SHP77 (cell line): Measurements from ENCODE around the gene PDCL2.
"Not testable (repeated sequence)": the region's sequence is repeated elsewhere in the genome, so short reads cannot be mapped to it uniquely, and the experiment has no call there.

Experiments
- DNase-seq, 2 experiments: peaks; one replicate each; lab custom pipeline; 2025; lab: John Stamatoyannopoulos, UW

PDCL2 gene, protein sequence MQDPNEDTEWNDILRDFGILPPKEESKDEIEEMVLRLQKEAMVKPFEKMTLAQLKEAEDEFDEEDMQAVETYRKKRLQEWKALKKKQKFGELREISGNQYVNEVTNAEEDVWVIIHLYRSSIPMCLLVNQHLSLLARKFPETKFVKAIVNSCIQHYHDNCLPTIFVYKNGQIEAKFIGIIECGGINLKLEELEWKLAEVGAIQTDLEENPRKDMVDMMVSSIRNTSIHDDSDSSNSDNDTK

DNA sequence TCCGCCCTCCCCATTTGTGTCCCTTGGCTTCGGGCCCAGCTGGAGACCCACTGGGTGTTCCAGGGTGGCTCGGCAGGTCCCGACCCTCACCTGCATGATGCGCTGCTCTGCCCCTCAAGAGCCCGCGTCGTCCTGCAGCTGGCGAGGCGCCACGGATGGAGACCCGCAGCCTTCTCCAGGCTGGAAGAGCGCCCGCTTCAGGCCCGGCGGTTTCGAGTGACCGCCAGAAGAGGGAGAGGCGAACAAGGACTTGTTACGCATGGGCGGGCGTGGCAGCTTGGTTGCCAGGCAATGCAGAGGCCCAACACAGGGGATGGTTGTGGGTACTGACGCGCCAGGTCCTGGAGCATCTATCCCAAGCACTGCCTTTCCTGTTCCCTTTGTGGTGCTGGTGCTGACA is at the start of gene PDCL2:
Gene PDCL2 (minus strand): TSS at position 232 of the 400 bp plus-strand sequence. CDS start 136 bp downstream, at position 96.
- no peak for DNase-seq

DNA sequence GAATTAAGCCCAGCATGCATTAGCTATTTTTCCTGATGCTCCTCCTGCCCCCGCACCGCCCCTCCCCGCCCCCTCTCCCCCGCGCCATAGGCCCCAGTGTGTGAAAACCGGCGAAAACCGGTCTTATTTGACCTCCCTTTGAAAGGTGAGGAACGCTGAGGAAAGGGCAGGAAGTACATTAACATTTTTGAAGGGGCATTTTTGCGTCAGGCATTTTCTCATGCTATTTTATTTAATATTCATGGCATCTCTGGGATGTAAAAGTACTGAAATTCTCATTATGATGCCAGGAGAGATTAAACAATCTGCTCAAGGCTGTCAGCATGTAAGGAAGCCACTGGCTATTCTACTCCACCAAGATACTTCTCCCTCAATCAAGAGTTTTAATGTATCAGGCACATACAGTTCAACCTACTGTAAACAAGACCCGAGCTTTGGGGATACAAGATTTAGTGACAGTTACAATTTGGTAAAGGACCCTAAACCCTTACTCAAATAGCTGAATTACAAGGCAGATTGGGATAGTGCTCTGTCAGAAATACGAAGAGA is 45.3 kb upstream of the PDCL2 start:
- DNase-seq: no peak

DNA sequence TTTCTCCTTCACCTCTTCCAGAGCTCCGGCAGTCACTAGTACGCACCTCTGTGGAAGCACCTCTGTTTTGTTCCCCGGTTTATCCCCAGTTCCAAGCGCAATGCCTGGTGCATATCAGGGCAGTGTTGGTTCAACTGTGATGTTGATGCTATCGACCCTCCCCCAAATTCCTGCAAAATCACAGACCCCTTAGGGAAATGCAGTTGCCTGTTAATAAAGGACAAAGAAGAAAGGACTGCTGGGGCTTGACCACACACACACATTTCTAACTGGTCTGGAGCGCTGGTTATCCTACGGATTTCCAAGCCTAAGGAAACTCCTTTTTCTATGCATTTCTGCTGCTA is 44.6 kb upstream of the PDCL2 start:
- no peak for DNase-seq

DNA sequence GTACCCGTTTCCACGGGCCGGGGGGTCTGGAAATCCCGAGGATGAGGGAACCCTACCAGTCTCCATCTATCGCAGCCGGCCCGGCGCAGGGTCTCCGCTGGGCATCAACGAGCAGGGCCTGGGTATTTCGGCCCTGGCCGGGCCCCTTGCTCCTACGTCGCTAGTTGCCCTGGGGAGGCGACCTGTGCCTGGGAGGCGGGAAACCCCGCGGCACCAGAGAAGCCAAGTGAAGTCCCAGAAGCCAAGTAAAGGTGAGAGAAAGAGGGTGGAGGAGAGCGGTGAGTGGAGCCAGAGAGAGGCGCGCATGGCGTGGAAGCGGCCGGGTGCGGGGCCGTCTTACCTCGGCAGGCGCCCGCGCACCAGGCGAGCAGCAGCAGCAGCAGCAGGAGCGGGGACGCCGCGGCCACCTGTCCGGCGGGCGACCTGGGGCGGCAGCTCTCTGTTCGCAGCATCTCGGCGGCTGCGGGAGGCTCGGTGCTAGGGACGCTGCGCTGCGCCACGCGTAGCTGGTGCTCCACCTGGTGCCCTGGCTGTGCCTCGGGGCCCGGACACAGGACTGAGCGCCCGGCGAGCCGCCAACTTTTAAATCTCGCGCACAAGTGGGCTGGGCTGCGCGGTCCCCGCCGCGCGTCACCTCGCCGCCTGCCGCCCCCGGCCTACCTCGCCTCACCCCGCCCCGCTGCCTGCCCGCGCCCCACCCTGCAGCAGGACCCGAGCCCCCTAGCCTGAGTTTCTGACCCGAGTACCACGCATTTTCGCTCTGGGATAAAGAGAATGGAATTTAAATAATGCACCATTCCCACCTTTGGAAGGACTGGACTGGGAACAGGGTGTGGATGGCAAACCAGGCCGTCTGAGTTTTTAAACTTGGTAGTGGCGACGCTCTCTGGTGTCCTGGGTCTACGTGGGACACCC is 44.0 kb upstream of the PDCL2 start, which contains the start of gene NMU:
Gene NMU (minus strand): TSS at position 558 of the 915 bp plus-strand sequence. CDS start 106 bp downstream, at position 452.
- DNase-seq: peak; percentile 79 to 84

DNA sequence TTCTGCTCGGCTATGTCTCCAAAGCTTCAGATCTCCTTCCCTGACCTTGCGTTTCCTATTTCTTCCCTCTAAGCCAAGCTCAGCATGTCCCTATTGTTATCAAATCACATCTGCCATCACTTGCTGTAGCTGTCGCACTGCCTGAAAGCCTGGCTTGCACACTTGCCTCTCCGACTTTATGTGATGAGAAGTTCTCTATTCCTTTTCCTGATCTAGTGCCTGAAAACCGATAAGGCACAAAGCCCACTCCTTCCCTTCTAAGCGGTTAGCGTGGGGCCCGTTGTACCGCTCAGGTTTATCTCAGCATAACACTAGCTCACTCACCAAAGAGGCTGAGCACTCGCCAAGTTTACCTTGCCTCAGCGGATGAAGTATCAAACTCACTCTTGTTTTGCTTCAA is 43.2 kb upstream of the PDCL2 start:
- no peak for DNase-seq

DNA sequence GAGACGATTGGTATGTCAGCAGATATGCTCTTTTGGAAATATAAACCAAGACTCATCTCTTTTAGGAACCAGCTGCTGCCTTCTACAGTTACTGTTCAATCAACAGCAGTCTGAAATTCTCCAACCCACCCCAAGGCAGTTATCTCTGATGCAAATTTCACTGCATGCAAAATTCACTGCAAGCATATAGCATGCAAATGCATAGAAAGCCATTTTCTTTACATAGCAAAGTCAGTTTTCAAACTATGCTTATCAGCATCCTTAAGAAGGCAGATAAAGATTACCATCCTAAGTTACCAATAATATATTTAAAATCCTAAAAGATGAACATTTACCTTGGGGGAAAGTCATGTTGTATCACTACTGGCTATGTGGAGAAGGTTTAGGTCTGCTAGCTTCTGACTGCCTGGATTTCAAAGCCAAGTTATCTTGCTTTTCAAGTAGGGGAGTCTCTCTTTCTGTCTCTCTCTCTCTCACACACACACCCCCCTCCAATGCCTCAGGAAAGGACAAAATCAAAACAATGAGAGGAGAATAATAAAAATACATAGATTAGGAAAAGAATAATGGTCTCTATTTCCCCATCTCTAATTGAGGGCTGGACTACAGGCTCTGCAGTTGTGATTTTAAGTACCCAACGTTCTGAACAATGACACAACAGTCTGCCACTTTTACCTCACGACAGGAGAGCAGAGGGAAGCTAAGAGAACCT is 42.5 kb upstream of the PDCL2 start:
- no peak for DNase-seq

DNA sequence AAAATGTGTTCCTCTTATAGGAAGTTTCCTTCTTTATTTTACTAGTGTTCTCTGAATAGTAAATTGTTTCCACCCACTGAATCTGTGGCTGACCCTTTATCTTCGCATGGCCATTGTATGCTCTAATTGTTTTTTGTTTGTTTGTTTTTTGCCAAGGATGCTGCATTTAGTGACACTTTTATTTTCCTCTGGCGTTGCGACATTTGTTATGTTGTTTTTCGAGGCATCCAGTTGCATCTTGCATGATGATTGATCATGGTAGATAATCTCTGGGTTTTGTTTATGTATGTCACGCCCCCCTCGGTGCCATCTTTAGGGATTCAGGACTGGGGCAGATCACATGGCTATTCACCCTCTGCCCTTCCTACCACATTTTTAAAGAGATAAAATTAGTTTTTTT is 41.9 kb upstream of the PDCL2 start:
- DNase-seq: no peak

DNA sequence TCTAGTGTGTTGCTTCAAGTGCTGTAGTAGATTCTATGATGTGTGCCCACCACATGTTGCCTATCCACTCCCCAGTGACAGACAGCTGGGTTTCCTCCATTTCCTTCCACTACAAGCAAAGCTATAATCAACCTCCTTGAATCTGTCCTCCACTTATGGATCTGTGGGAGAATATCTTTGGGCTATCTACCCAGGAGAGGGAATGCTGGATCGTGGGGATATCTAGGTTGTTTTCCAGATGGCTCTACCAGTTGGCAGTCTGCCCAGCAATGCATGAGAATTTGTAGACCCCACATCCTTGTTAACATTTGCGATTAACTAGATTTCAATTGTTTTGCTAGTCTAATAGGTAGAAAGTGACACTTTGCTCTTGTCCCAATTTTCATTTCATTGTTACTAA is 33.8 kb upstream of the PDCL2 start:
- no peak for DNase-seq

DNA sequence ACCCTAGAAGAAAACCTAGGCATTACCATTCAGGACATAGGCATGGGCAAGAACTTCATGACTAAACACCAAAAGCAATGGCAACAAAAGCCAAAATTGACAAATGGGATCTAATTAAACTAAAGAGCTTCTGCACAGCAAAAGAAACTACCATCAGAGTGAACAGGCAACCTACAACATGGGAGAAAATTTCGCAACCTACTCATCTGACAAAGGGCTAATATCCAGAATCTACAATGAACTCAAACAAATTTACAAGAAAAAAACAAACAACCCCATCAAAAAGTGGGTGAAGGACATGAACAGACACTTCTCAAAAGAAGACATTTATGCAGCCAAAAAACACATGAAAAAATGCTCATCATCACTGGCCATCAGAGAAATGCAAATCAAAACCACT is 32.0 kb upstream of the PDCL2 start:
- not testable (repeated sequence) for DNase-seq

DNA sequence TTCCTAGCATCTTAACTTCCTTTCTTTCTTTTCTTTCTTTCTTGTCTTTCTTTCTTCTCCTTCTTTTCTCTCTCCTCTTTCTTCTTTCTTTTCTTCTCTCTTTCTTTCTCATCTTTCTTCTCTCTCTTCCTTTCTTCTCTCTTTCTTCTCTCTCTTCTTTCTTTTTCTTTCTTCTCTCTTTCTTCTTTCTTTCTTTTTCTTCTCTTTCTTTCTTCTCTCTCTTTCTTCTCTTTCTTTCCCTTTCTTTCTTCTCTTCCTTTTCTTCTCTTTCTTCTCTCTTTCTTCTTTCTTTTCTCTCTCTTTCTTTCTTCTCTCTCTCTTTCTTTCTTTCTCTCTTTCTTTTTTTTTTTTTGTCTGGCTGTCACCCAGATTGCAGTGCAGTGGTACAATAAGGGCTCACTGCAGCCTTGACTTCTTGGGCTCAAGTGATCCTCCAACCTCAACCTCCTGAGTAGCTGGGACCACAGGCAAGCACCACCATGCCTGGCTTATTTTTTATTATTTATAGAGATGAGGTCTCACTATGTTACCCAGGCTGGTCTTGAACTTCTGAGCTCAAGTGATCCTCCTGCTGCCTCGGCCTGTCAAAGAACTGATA is 26.6 kb upstream of the PDCL2 start:
- DNase-seq: no peak

DNA sequence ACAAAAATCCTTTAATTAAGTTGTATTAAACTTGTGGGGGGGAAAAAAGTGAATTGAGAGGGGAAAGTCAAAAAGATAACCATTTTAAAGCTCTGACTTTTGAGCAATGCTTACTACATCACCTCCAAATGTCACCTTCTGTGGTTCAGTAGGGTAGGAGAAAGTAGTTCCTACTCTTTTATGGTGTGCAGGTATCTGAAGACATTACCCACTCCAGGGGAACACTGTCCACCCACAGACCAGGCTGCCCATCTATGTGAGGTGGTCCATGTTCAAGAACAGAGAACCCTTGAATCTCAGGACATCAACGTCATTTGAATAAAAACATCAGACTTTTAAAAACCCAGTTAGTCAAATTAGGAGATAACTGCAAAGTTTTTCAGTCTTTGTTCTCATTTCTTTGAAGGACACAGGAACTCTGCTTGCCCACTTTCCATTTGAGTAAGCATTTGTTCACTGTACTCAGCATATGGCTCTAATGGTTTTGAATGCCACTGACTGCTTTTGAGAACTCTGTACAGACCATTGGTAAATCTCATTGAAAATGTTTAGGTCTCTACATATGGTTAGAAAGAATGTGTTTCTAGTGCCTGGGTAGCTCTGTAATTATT is 25.6 kb upstream of the PDCL2 start:
- DNase-seq: no peak

DNA sequence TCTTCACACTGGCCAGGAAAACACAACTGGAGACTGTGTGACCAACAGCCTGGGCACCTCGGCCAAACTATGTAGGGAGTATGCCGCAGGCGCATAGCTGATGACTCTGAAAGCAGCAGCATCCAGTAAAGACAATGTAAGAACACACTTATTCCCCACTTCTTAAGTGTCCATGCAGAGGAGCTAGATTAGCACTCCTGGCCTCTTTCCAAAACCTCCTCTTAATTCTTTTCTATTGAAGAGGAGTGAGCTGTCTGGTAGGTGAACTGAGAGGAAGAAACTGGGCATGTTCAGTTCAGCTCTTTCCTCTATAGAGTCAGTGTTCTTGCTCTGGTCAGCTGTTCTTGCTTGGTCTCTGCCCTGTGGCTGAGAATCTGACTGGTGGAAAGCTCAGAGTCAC is 23.0 kb upstream of the PDCL2 start:
- no peak for DNase-seq

DNA sequence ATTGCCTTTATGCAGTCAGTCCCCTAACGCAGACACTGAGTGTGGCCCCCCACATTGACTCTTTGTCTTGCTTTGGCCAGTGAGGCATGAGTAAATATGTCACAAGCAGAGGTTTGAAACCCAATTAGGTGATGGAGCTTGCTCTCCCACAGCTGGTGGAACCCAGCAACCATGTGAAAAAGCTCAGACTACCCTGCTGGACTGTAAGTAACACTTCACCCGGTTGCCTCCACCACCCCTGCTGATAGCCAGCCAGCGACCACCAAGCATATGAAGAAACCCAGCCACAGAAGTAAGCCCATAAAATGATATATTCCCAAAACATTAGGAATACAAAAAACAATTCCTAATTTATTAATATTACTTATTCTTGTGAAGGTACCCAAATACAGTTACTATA is 21.6 kb upstream of the PDCL2 start:
- DNase-seq: no peak

DNA sequence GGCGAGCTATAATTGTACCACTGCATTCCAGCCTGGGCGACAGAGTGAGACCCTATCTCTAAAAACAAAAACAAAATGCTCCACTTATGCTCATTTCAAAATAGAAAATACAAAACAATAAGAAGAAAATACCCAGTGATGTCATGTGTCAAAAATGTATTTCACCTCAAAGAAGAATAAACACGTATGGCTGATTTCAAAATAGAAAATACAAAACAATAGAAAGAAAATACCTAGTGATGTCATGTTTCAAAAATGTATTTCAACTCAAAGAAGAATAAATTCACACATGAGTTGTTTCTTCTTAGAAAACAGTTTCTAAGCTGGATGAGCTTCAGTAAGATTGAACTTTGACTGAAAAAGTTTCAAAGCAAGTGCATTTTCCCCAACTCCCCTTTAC is 20.3 kb upstream of the PDCL2 start:
- DNase-seq: no peak

DNA sequence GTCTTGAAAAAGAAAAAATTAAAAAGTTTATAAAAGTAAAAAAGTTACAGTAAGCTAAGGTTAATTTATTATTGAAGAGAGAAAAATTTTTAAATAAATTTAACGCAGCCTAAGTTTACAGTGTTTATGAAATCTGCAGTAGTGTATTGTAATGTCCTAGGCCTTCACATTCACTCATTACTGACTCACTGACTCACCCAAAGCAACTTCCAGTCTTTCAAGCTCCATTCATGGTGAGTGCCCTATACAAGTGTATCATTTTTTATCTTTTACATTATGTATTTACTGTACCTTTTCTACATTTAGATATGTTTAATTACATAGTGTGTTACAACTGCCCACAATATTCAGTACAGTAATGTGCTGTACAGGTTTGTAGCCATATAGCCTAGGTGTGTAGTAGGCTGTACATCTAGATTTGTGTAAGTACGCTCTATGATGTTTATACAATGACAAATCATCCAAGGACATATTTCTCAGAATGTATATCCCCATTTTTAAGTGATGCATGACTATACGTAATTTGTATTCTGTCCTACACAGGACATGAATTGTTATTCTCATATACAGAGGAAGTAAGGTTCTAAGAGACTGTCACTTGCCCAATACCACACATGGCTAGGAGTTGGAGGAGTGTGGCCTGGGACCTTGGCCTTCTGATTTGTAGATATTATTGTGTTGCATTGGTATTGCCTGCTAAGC is 19.5 kb upstream of the PDCL2 start:
- no peak for DNase-seq

DNA sequence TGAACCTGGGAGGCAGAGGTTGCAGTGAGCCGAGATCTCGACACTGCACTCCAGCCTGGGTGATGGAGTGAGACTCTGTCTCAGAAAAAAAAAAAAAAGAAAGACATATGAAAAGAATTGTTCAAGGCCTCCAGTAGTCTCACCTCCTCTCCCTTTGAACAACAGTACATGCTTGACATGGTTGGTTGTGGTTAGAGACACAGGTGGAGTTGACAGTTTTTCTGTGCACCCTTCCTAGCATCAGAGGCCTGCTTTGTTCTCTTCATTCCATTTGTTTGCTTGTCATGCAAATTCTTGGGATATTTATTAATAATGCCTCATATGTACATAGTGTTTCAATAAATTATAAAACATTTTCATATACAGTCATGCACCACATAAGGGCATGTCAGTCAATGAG is 18.3 kb upstream of the PDCL2 start:
- DNase-seq: no peak

DNA sequence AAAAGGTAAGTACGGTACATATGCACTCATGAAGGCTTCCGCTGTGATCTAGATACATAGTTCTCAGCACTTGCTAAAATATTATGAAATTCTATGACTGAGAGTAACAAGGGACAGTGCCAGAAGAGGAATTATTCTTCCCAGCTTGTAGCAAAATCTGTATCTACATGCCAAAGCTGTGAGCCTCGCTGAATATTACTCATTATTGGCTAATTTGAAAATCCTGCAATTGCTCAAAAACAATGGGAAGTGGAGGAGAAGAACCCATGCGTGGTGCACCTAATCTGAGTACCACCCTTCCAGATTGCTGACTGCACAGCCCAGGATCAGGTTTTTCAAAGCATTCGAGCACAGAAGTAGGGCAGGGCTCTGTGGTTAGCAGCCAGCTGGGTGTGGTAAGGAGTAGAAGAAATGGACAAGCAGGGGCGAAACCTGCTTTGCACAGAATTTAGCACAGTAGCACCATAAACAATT is 17.4 kb upstream of the PDCL2 start:
- DNase-seq: no peak

DNA sequence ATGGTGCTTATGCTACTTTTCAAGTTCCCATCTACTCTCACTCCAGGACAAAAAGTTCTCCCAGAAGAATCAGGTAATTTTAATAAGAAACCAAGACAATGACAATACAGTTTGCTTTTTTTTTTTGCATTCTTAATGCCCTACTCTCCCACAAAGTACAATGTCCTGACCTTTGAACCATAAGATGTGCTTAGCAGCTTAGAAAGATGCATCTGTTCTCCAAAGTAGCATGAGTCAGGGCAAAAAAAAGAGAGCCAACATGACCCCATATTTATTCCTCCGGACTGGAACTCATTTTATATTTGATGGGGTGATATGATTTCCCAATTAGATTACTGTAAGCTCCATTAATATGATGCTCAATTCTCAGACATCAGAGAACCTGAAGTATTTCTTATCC is 16.5 kb upstream of the PDCL2 start:
- no peak for DNase-seq

DNA sequence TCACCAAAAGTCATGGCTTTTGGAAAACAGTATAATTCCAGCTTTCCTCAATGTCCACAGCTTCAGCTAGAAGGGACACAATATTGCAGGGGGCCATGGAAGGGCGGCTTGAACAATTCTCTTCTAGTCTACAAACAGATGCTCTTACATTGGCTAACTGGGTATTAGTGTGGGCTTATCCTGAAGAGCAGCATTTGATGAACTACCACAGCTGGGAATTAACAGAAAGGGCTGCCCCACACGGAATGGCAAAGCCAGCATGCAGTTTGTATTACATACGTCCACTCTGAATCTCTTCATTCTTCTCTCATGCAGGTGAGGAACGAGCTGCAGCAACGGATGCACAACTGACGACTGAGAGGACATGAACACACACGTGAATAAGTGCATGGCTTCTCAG is 13.0 kb upstream of the PDCL2 start:
- no peak for DNase-seq

DNA sequence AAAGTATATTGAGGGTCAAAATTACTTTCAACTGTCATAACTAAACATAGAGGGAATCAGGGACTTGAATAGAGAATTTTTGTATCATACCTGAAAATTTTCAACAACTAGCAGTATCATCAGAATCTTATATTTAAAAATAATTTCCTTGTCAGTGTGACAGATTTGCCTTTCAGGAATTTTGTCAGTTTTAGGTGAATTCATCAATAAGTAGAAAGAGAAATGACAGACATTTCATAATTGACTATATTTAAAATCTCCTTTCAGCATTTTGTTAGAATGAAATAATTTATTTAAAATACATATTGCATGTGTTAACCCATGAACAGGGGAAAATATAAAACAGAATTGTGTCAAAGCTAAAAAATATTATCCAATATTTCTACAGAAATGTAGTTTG is 8.6 kb upstream of the PDCL2 start:
- no peak for DNase-seq

DNA sequence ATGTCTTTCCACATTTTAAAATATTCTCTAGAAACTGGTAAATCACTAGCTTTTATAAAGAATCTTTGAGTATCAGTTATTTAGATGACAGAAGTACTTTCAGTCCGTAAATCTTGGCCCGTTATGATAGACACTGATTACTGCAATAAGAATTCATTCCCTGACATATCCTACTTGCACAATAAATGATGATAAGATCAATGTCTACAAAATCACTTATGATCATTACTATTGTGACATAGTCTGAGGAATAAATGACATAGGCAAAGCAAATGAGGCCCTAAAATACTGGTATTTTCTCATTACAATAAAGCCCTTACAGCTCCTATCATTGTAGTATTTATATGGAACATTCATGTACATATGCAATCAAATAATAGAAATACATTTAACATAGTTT is 6.6 kb upstream of the PDCL2 start:
- no peak for DNase-seq
